SU-DHL-6 (cell line): ENCODE measurements around the gene CWF19L1.

Experiments used
- H2AFZ ChIP-seq: fragments of 200-600 bp; sonication (generic); 2 replicates; pipeline ENCODE4 v1.6.1; 2014; ENCODE audit warnings: low read depth, mild to moderate bottlenecking, moderate library complexity, mixed read lengths, antibody characterized with exemption, low read length; ENCODE audit not compliant: severe bottlenecking
- H3F3A ChIP-seq: fragments of 200-600 bp; shearing (Covaris generic); 2 replicates; pipeline ENCODE4 v1.6.0; 2016; ENCODE audit warnings: antibody characterized with exemption, mild to moderate bottlenecking; ENCODE audit not compliant: insufficient read depth
- H3K27ac ChIP-seq: fragments of 200-600 bp; sonication (generic); 2 replicates; pipeline ENCODE4 v1.5.1; 2016; ENCODE audit warnings: low read depth, mild to moderate bottlenecking, low read length, moderate library complexity, mixed read lengths
- H3K27me3 ChIP-seq: fragments of 200-600 bp; sonication (generic), shearing (Covaris generic); 2 replicates; pipeline ENCODE4 v1.6.0; 2014; ENCODE audit warnings: mild to moderate bottlenecking, low read length
- H3K36me3 ChIP-seq: fragments of 200-600 bp; sonication (generic); 2 replicates; pipeline ENCODE4 v1.6.1; 2014; ENCODE audit warnings: mild to moderate bottlenecking, low read length, mixed read lengths
- H3K4me2 ChIP-seq: fragments of 300-600, 200-600 bp; shearing (Covaris generic), sonication (generic); 2 replicates; pipeline ENCODE4 v1.6.0; 2014; ENCODE audit warnings: low read length, low read depth, mild to moderate bottlenecking; ENCODE audit not compliant: poor library complexity, severe bottlenecking
- H3K4me3 ChIP-seq: fragments of 200-600 bp; sonication (generic); 2 replicates; pipeline ENCODE4 v1.5.1; 2014; ENCODE audit warnings: antibody characterized with exemption, low read length, mild to moderate bottlenecking, mixed read lengths; ENCODE audit not compliant: insufficient read depth, poor library complexity, severe bottlenecking
- H3K79me2 ChIP-seq: fragments of 200-600 bp; sonication (generic); 2 replicates; pipeline ENCODE4 v1.6.1; 2014; ENCODE audit warnings: mild to moderate bottlenecking, low read length, moderate library complexity; ENCODE audit not compliant: insufficient read depth
- H3K9ac ChIP-seq: fragments of 200-600 bp; sonication (generic); 2 replicates; pipeline ENCODE4 v1.7.0; 2014; ENCODE audit warnings: mild to moderate bottlenecking, low read length
- H3K9me2 ChIP-seq: fragments of 200-600 bp; sonication (generic); replicated peaks from 2 replicates; pipeline ENCODE4 v1.6.1; 2014; ENCODE audit warnings: low read length; ENCODE audit not compliant: insufficient read depth
- H3K9me3 ChIP-seq: fragments of 200-600 bp; sonication (generic); 2 replicates; pipeline ENCODE4 v1.6.1; 2014; ENCODE audit warnings: low read length, mixed read lengths; ENCODE audit not compliant: insufficient read depth
- H4K20me1 ChIP-seq: fragments of 200-600 bp; sonication (generic); 2 replicates; pipeline ENCODE4 v1.6.1; 2014; ENCODE audit warnings: low read depth, mild to moderate bottlenecking, antibody characterized with exemption, low read length, moderate library complexity, mixed read lengths
- CTCF ChIP-seq: fragments of 200-600 bp; sonication (generic); IDR thresholded peaks from one replicate; pipeline ENCODE4 v1.5.1; 2017; ENCODE audit warnings: antibody characterized with exemption, mild to moderate bottlenecking, low read length, moderate library complexity; ENCODE audit not compliant: insufficient read depth, poor library complexity, severe bottlenecking
- EZH2phosphoT487 ChIP-seq: fragments of 200-600 bp; sonication (generic), shearing (Covaris generic); conservative IDR thresholded peaks from 2 replicates; pipeline ENCODE4 v1.6.1; 2018; ENCODE audit warnings: mild to moderate bottlenecking, antibody characterized with exemption, low read length, moderate library complexity, mixed read lengths

CWF19L1 gene

GRCh38 chr10:100238429-100238828 is 29.0 kb downstream of the CWF19L1 start:
- Histone ChIP-seq H3K9me3 (no peaks in the 10 kb centered on the region), H2AFZ (no peak overlapping the region), H3K36me3 (peaks cover 19% of the 10 kb centered on the region), H4K20me1 (no peaks in the 10 kb centered on the region), H3F3A (no peaks in the 10 kb centered on the region), H3K27me3 (no peaks in the 10 kb centered on the region), H3K9ac (no peak overlapping the region), H3K4me2 (no peak overlapping the region), H3K79me2 (no peaks in the 10 kb centered on the region), H3K4me3 (no peak overlapping the region), H3K27ac (no peak overlapping the region), H3K9me2 (no peaks in the 10 kb centered on the region)
- no peak for TF ChIP-seq CTCF
- TF ChIP-seq EZH2phosphoT487, result no peak

GRCh38 chr10:100232101-100232500 is 35.3 kb downstream of the CWF19L1 start:
- Histone ChIP-seq H3K27ac (no peak overlapping the region), H3K4me2 (no peak overlapping the region), H4K20me1 (no peaks in the 10 kb centered on the region), H3K4me3 (no peak overlapping the region), H3K27me3 (no peaks in the 10 kb centered on the region), H3K9me2 (no peaks in the 10 kb centered on the region), H3F3A (peaks cover 4% of the 10 kb centered on the region; the same call in 1 of the 2 replicates), H3K9me3 (no peaks in the 10 kb centered on the region), H3K9ac (no peak overlapping the region), H2AFZ (no peak overlapping the region), H3K36me3 (peaks cover 3% of the 10 kb centered on the region; the same call in 1 of the 2 replicates), H3K79me2 (peaks cover 23% of the 10 kb centered on the region)
- TF ChIP-seq CTCF (no peak), EZH2phosphoT487 (no peak)

- peaks cover 11% of the 10 kb centered on the region; the same call in 1 of the 2 replicates for H3K36me3 ChIP-seq
- peaks cover 4% of the 10 kb centered on the region; the same call in 1 of the 2 replicates for H3F3A ChIP-seq
- H3K9me2 ChIP-seq, result no peaks in the 10 kb centered on the region
- H3K4me3 ChIP-seq, result peak overlapping the region; percentile 95
- H3K9ac ChIP-seq, result peak overlapping the region; percentile 84
- H3K9me3 ChIP-seq, result no peaks in the 10 kb centered on the region
- no peaks in the 10 kb centered on the region; the same call in 1 of the 2 replicates for H4K20me1 ChIP-seq
- 0 out of 2 replicates have a peak overlapping the region, but pooled peaks have one; percentile 21 for H3K27ac ChIP-seq
- peak overlapping the region; percentile 67 for H3K4me2 ChIP-seq
- TF ChIP-seq EZH2phosphoT487 (no peak), CTCF (no peak)
- H3K79me2 ChIP-seq, result peaks cover 35% of the 10 kb centered on the region
- H3K27me3 ChIP-seq, result no peaks in the 10 kb centered on the region
- H2AFZ ChIP-seq, result peak overlapping the region; percentile 94
Measured at GRCh38 chr10:100229819-100230422, 37.5 kb downstream of the CWF19L1 start.
